Stimulated activated CD8-positive, alpha-beta memory T cell treated with anti-CD3 and anti-CD28 coated beads, Interleukin-2, amount 100 ng/mL, for 48 hours (primary cell): Measurements from ENCODE around the gene OR5D18.
"Not testable (repeated sequence)": the region's sequence is repeated elsewhere in the genome, so short reads cannot be mapped to it uniquely, and the experiment has no call there.

ENCODE experiments used
- DNase-seq, 2 donors: peaks; one replicate each; pipeline ENCODE4 v3.0.0-alpha.2; 2020; ENCODE audit warnings: low read depth in 2 of 2

The OR5D18 gene

GRCh38 chr11:55819330-55819729 is at the start of gene OR5D18:
TSS of gene OR5D18 (plus strand) at chr11:55819630. CDS start at chr11:55819630, 0 bp downstream.
- DNase-seq, result no peak

- DNase-seq, result no peak
These were observed 46.3 kb upstream of the OR5D18 start, which contains the start of gene OR5D13 for GRCh38 chr11:55773138-55773537. TSS of gene OR5D13 (plus strand) at chr11:55773438. CDS start at chr11:55773438, 0 bp downstream.

GRCh38 chr11:55791606-55792005 is 27.8 kb upstream of the OR5D18 start:
- no peak for DNase-seq

GRCh38 chr11:55793321-55793720 is 26.1 kb upstream of the OR5D18 start:
- no peak for DNase-seq

- no peak for DNase-seq
These were observed 24.2 kb upstream of the OR5D18 start, which contains the start of gene OR5D14 for GRCh38 chr11:55795256-55795655. TSS of gene OR5D14 (plus strand) at chr11:55795556. CDS start at chr11:55795556, 0 bp downstream.

GRCh38 chr11:55806248-55806647 is 13.2 kb upstream of the OR5D18 start:
- DNase-seq, result no peak

GRCh38 chr11:55811067-55811466 is 8.4 kb upstream of the OR5D18 start, which contains the start of gene OR5L1:
TSS of gene OR5L1 (plus strand) at chr11:55811367. CDS start at chr11:55811467, 100 bp downstream.
- no peak for DNase-seq

GRCh38 chr11:55826919-55827318 is 7.5 kb downstream of the OR5D18 start, which contains the start of gene OR5L2:
TSS of gene OR5L2 (plus strand) at chr11:55827219. CDS start at chr11:55827219, 0 bp downstream.
- DNase-seq, result no peak

- DNase-seq, result no peak
These were observed 19.0 kb downstream of the OR5D18 start, which contains the start of gene OR5D16 for GRCh38 chr11:55838452-55838851. TSS of gene OR5D16 (plus strand) at chr11:55838752. CDS start at chr11:55838752, 0 bp downstream.

- no peak for DNase-seq
These were observed 28.0 kb downstream of the OR5D18 start for GRCh38 chr11:55847453-55847852.

GRCh38 chr11:55849037-55849436 is 29.6 kb downstream of the OR5D18 start:
- no peak for DNase-seq

GRCh38 chr11:55852141-55852540 is 32.7 kb downstream of the OR5D18 start:
- no peak for DNase-seq

- DNase-seq, result no peak
These were observed 35.3 kb downstream of the OR5D18 start for GRCh38 chr11:55854704-55855103.

GRCh38 chr11:55867354-55867753 is 47.9 kb downstream of the OR5D18 start:
- not testable (repeated sequence) for DNase-seq
